GM19023 (cell line): ENCODE data around the gene RPL39L.
"Not testable (repeated sequence)": the region's sequence is repeated elsewhere in the genome, so short reads cannot be mapped to it uniquely, and the experiment has no call there.

ENCODE experiments used
- ATAC-seq: cut with Tn5 transposase; IDR thresholded peaks from one replicate; pipeline ENCODE4 v1.9.1; 2021; ENCODE audit warnings: mild to moderate bottlenecking, moderate library complexity; ENCODE audit not compliant: unreplicated experiment

RPL39L gene

GRCh38 chr3:187139126-187139894, at the start of gene RPL39L:
Gene RPL39L (minus strand): TSS chr3:187139496. CDS start chr3:187121300, 18,196 bp downstream.
- peak; percentile 99 for ATAC-seq

DNA sequence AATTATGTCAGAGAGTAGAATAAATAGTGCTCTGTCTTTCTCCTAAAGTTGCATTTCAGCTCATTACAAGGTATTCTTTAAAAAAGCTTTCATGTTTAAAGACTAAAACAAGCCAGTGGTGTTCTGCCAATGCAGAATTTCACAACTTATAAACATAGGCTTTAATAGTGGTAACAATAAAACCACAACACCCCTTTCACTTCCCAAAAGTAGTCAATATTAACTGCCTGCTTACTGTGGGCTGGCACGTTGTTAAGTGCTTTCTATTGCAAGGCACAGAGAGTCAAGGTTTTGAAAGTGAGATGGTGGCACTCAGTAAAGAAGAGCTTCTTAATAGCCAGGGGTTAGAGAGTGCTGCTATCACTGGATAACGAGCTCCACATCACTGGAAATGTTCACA, 49.6 kb upstream of the RPL39L start:
- no peak for ATAC-seq

- no peak for ATAC-seq
These were observed 47.6 kb upstream of the RPL39L start for GRCh38 chr3:187186801-187187421.

DNA sequence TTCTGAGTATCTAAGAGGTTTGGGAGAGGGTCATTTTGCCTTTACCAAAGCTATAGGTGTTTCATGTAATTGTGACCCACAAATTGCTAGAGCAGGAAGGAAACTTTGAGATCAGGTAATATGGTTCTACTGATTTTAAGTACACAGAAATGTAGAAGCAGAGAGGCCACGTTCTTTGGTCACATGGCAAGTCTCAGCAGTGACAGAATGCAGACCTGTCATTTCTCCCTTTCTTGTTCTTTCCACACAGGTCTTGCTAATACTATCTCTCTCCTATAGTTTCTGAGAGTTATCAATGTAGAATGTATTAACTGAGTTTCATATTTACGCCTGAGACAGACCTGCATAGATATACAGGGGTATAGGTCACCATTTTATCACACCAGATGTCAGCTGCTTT, 47.1 kb upstream of the RPL39L start:
- ATAC-seq: no peak

DNA sequence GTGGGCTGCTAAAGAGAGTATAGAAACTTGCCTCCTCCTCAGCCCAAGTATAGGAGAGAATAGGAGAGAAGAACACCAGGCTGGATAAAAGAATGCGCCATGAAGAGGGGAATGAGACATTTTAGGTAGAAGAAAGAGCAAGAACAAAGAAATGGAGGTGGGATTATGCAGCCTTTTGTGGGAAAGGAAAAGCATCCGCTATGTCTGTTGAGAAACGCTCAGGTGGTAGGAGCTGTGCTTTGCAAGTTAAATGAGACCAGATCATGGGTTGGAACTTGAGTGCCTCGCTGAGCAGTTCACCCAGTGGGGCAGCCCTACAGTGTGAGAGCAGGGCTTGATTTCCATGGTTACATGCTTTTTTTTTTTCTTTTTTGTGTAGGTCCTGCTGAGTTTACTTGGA, 46.5 kb upstream of the RPL39L start:
- no peak for ATAC-seq

DNA sequence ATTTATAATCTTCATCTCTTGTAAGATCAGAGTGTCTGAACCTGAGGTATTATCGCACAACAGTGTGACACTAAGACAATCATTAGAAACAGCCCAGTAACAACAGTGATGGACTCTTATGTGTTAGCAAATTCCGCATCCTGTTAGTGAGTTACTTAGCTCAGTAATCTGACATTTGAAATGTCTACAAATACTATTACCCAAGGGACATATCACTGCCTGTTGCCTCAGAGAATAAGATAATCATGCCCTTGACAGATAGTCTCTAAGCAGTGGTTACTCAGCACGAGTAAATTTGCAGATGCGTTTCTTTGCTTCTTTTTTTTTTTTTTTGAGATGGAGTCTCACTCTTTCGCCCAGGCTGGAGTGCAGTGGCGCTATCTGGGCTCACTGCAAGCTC, 44.6 kb upstream of the RPL39L start:
- ATAC-seq: no peak

DNA sequence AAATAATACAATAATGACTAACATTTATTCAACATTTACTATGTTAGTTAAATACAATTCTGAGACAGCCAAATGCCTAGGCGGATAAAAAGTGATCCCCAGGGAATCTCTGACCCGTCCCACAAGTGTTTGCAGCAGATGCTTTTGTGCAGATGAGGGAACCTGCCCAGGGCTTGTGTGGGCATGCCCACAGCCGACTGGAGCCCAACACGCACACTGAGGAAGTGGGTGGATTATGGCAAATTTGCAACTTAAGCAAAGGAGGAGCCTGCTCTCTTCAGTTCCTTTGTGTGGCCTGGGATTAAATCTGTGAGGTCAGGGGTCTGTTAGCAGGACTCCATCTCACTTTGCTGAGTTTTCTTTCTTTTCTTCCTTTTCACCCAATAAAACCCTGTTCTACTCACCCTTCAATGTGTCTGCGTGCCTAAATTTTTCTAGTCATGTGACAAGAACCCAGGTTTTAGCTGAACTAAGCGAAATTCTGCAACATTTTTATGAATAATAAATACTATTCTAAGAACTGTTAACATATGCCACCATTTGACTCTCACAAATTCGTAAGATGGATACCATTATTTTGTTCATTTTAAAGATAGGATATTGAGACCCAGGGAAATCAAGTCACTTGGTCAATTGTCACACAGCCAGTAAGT, 44.0 kb upstream of the RPL39L start:
- no peak for ATAC-seq

- no peak for ATAC-seq
These were observed 42.3 kb upstream of the RPL39L start for GRCh38 chr3:187181454-187182170.

DNA sequence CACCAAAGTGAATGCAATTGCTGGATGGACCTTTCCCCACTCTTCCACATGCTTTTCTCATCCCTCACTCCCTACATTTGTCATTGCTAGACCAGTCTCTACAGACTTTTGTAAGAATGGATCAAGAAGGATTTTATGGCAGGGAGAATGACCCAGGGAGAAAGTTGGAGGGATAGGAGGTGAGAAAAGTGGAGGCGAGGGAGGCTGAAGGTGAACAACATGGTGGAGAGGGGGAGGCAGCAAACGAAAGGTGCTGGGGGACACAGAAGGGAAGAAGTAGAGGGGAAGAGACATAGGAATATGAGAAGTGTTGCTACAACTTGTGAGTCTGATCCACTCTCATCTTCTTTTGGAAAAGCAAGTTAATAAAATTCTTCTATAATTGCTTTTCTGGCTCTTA, 33.6 kb upstream of the RPL39L start:
- ATAC-seq: no peak

GRCh38 chr3:187170911-187171310, 31.6 kb upstream of the RPL39L start:
- not testable (repeated sequence) for ATAC-seq

DNA sequence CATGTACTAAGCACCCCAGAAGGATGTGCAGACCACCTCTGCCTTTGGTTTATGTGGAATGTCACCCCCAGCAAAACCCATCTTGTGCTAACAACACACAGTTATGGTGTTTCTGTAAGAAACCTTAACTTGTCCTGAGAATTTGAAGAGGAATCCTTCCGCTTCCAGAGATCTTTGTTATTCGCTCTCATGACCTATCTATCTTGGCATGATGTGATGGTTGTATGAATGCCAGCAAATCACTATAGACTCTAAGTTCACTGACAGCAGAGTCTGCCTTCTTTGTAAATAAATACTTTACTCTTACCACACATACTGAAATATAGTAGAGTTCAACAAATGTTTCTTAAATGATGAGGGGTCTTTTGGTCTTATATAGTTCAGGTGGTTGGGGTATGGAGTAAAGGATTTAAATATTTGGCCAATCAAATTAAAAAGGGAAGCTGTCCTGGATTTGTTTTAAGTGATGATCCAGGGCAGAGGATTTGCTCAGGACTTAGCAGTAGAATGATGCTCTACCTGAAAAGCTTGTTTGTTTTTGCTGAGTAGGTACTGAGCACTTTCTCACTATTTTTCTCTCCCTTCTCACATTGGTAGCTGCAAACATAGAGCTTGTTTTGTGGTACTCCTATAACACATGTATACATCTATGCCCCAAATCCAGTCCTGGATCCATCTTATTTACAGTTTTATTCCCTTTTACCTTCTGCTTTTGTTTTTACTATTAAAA, 30.1 kb upstream of the RPL39L start:
- ATAC-seq: no peak

- no peak for ATAC-seq
These were observed 28.5 kb upstream of the RPL39L start for GRCh38 chr3:187167777-187168176.

DNA sequence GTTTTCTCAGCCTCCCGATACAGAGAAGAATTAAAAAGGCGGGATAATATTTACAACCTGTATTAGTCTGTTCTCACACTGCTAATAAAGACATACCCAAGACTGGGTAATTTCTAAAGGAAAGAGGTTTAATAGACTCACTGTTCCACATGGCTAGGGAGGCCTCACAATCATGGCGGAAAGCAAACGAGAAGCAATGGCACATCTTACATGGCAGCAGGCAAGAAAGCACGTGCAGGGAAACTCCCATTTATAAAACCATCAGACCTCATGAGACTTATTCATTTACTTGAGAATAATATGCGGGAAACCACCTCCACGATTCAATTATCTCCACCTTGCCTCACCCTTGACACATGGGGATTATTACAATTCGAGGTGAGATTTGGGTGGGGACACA, 27.5 kb upstream of the RPL39L start:
- no peak for ATAC-seq

DNA sequence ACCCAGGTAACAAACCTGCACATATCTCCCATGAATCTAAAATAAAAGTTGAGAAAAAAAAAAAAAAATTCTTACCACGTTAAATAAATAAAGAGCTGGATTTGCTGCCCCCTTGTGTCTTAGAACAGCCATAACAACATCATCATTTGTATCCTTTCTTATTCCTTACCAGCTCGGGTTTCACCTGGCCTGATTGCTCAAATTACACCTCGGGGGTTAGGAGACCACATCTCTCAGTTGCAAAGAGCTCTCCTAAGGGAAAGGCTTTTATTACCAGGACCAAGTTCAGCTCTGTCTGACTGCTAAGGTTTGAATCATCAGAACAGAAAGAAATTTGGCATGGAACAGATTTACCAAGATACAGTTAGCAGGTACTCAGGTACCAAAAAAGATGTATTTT, 25.8 kb upstream of the RPL39L start:
- no peak for ATAC-seq

DNA sequence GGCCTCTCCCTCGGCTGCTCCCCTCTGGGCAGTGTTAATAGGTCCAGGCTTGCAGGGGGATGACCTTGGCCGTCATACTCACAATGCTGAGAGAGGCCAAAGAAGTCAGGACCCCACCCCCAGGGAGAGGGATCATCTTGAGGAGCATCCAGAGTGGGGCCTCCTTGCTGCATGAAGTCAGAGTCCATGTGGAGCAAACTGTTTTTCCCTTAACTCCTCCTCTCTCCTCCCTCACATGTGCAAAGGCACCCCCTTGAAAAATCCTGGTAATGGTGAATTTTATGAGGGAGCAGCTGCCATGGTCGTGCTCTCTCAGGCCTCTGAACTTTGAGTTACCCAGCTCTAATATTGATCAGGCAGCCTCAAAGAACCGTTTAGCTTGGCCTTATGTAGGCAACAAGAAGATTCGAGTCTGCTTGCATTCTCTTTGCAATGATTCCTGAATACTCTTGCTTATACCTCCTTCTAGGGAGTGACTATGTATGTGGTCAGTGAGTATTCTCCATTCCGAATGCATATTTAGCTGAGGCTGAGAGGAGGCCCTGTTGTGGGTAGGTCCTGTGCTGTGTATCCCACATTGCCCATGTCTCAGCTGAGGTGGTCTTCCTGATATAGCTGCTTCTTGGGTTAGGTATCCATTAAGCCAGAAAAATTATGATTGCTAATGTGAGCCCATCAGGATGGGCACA, 23.1 kb upstream of the RPL39L start:
- no peak for ATAC-seq

GRCh38 chr3:187161556-187161955, 22.3 kb upstream of the RPL39L start:
- no peak for ATAC-seq

GRCh38 chr3:187150599-187150998, 11.3 kb upstream of the RPL39L start:
- ATAC-seq: no peak

- no peak for ATAC-seq
These were observed 10.9 kb upstream of the RPL39L start for GRCh38 chr3:187150186-187150585.

DNA sequence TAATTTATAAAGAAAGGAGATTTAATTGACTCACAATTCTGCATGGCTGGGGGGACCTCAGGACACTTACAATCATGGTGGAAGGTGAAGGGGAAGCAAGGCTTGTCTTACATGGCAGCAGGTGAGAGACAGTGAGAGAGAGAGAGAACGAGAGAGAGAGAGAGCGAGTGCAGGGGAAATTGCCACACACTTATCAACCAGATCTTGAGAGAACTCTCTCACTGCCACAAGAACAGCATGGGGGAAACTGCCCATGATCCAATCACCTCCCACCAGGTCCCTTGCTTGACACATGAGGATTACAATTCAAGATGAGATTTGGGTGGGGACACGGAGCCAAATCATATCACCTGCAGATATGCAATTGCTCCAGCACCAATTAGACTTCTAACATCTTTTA, 7.1 kb upstream of the RPL39L start:
- no peak for ATAC-seq
